CD14-positive monocyte (primary cell): ENCODE results near the gene KLHL3. TPM values are rescaled to one million over a fixed set of nuclear protein-coding genes. Genes with fewer than 3 reads are reported as not detected.

Source experiments
- DNase-seq, 3 donors: peaks; one replicate each; pipeline ENCODE4 v3.0.0-alpha.2; 2011 to 2022
- H2AFZ ChIP-seq: 2 replicates; pipeline ENCODE4 v1.6.0; 2012; ENCODE audit warnings: mild to moderate bottlenecking, low read depth, low read length, inconsistent platforms; ENCODE audit not compliant: insufficient read depth, poor library complexity, severe bottlenecking
- H3K27ac ChIP-seq, 2 donors: 1 replicate in 1 of 2; 2 replicates in 1 of 2; pipeline ENCODE4 v1.5.1; 2012 to 2013; ENCODE audit warnings: low read length in 2 of 2, control low read depth in 1 of 2, inconsistent platforms in 1 of 2, low read depth in 1 of 2, mild to moderate bottlenecking in 1 of 2
- H3K27me3 ChIP-seq, 2 donors: one replicate each; pipeline versions ENCODE4 v1.6.0 to v1.6.1; 2011 to 2013; ENCODE audit warnings: low read length in 2 of 2; ENCODE audit not compliant: control insufficient read depth in 2 of 2, insufficient read depth in 2 of 2
- H3K36me3 ChIP-seq, 2 donors: replicated peaks in 1 of 2; 1 replicate in 1 of 2; 2 replicates in 1 of 2; pipeline versions ENCODE4 v1.5.1 to v1.6.1; 2012 to 2013; ENCODE audit warnings: low read length in 2 of 2, control low read depth in 1 of 2, inconsistent platforms in 1 of 2, mild to moderate bottlenecking in 1 of 2; ENCODE audit not compliant: insufficient read depth in 2 of 2, control insufficient read depth in 1 of 2
- H3K4me1 ChIP-seq, 2 donors: 1 replicate in 1 of 2; 2 replicates in 1 of 2; pipeline versions ENCODE4 v1.5.1 to v1.6.1; 2012 to 2013; ENCODE audit warnings: low read length in 2 of 2, control low read depth in 1 of 2, inconsistent platforms in 1 of 2, mild to moderate bottlenecking in 1 of 2, moderate library complexity in 1 of 2; ENCODE audit not compliant: insufficient read depth in 2 of 2, control insufficient read depth in 1 of 2
- H3K4me2 ChIP-seq: replicated peaks from 2 replicates; pipeline ENCODE3; 2012; ENCODE audit warnings: low read length, moderate library complexity, mild to moderate bottlenecking; ENCODE audit not compliant: poor library complexity, severe bottlenecking; ENCODE audit errors: extremely low read depth
- H3K4me3 ChIP-seq, 3 experiments: fragments of 200-600 bp in 1 of 3; sonication (generic) in 1 of 3; replicated peaks in 1 of 3; 1 replicate in 2 of 3; 2 replicates in 1 of 3; pipeline ENCODE4 v1.5.1; 2011 to 2013; ENCODE audit warnings: low read length in 3 of 3, mild to moderate bottlenecking in 3 of 3, control low read depth in 2 of 3, low read depth in 2 of 3, inconsistent platforms in 1 of 3, moderate library complexity in 1 of 3
- H3K79me2 ChIP-seq: 2 replicates; pipeline ENCODE4 v1.6.0; 2012; ENCODE audit warnings: mild to moderate bottlenecking, control low read depth, inconsistent platforms, low read length, moderate library complexity; ENCODE audit not compliant: insufficient read depth
- H3K9ac ChIP-seq: 2 replicates; pipeline ENCODE4 v1.6.0; 2017; ENCODE audit warnings: low read length, mild to moderate bottlenecking; ENCODE audit not compliant: insufficient read depth, poor library complexity, severe bottlenecking
- H3K9me3 ChIP-seq, 2 donors: replicated peaks in 1 of 2; 1 replicate in 1 of 2; 2 replicates in 1 of 2; pipeline versions ENCODE4 v1.5.1 to v1.6.1; 2012 to 2013; ENCODE audit warnings: low read length in 2 of 2, control low read depth in 1 of 2; ENCODE audit not compliant: control insufficient read depth in 1 of 2, insufficient read depth in 1 of 2
- H4K20me1 ChIP-seq: 2 replicates; pipeline ENCODE4 v1.6.0; 2012; ENCODE audit warnings: mild to moderate bottlenecking, low read length, control low read depth, moderate library complexity; ENCODE audit not compliant: insufficient read depth
- H3K27ac Mint-ChIP-seq, 7 donors: one replicate each; pipeline ENCODE4 v1.8.0; 2020; ENCODE audit warnings: mild to moderate bottlenecking in 7 of 7, mixed read lengths in 7 of 7, moderate library complexity in 6 of 7, inconsistent platforms in 2 of 7
- H3K27me3 Mint-ChIP-seq, 3 donors: one replicate each; pipeline ENCODE4 v1.8.0; 2021 to 2022; ENCODE audit warnings: low read depth in 3 of 3, mild to moderate bottlenecking in 3 of 3, mixed read lengths in 3 of 3, moderate library complexity in 3 of 3, inconsistent platforms in 1 of 3
- H3K36me3 Mint-ChIP-seq, 2 donors: one replicate each; pipeline ENCODE4 v1.8.0; 2020; ENCODE audit warnings: mixed read lengths in 2 of 2, inconsistent platforms in 1 of 2, mild to moderate bottlenecking in 1 of 2
- H3K4me1 Mint-ChIP-seq: one replicate; pipeline ENCODE4 v1.8.0; 2020; ENCODE audit warnings: mild to moderate bottlenecking, mixed read lengths
- H3K4me3 Mint-ChIP-seq, 2 donors: one replicate each; pipeline ENCODE4 v1.8.0; 2020; ENCODE audit warnings: mild to moderate bottlenecking in 2 of 2, mixed read lengths in 2 of 2, moderate library complexity in 1 of 2
- H3K9me3 Mint-ChIP-seq, 7 donors: one replicate each; pipeline ENCODE4 v1.8.0; 2020 to 2022; ENCODE audit warnings: mixed read lengths in 7 of 7, mild to moderate bottlenecking in 6 of 7, moderate library complexity in 6 of 7, inconsistent platforms in 2 of 7
- CTCF ChIP-seq: fragments of 200-600 bp; IDR thresholded peaks from one replicate; pipeline ENCODE4 v1.8.0; 2022; ENCODE audit warnings: antibody characterized with exemption, mild to moderate bottlenecking
- WGBS: methylation state at CpG from one replicate; pipeline ENCODE4 v1.1.5; 2013; ENCODE audit warnings: missing lambda C conversion rate; ENCODE audit not compliant: insufficient coverage; 5-methylcytosine and 5-hydroxymethylcytosine counted together
- intact Hi-C, 2 donors: fragments of 100-400 bp; cut with micrococcal nuclease; formaldehyde crosslinking; loops; one replicate each; pipeline versions ENCODE4 v1.15.0 to v1.15.1; 2023
- polyA plus RNA-seq, 3 donors: library from polyadenylated mRNA; depleted of rRNA in 1 of 3; unstranded in 2 of 3; stranded (reverse) in 1 of 3; fragments of 300-500 nt in 2 of 3; fragments of >200 nt in 1 of 3; fragmentation: Illumina TruSeq in 2 of 3; gene quantifications; 1 replicate in 2 of 3; 2 replicates in 1 of 3; pipeline ENCODE4 v1.2.3, GENCODE V29; 2012 to 2021
- small RNA-seq: library from RNA; depleted of rRNA; stranded (forward); fragments of <200 nt; gene quantifications from one replicate; pipeline ENCODE3, GENCODE V24; 2012; ENCODE audit warnings: low read depth; ENCODE audit not compliant: insufficient read length

The KLHL3 gene
- polyA plus RNA-seq, 3 donors: 0.71 TPM; not detected in 2

- H3K4me2 ChIP-seq: no peak overlapping the region
- H2AFZ ChIP-seq: no peak overlapping the region
Measured at GRCh38 chr5:137572042-137572695, 163.7 kb downstream of the KLHL3 start.

GRCh38 chr5:137570070-137570469 lies 165.8 kb downstream of the KLHL3 start:
- H3K4me1 ChIP-seq: peaks cover 15 to 26% of the 10 kb centered on the region in 2 donors
- no peaks in the 10 kb centered on the region for H3K79me2 ChIP-seq
- no peak overlapping the region for H3K27ac ChIP-seq
- H2AFZ ChIP-seq: no peak overlapping the region
- H3K4me1 Mint-ChIP-seq: peaks cover 28% of the 10 kb centered on the region
- peaks cover 3 to 5% of the 10 kb centered on the region in 2 donors for H3K36me3 Mint-ChIP-seq
- DNase-seq: no peak
- H3K4me3 Mint-ChIP-seq: peak overlapping the region in 1 of 2 donors; percentile 67
- H3K9me3 Mint-ChIP-seq: peaks cover 0 to 3% (median 0%) of the 10 kb centered on the region in 7 donors
- no peak overlapping the region for H3K27ac Mint-ChIP-seq
- H3K27me3 Mint-ChIP-seq: peaks cover 13 to 17% (median 14%) of the 10 kb centered on the region in 3 donors
- TF ChIP-seq CTCF: no peak
- H3K36me3 ChIP-seq: no peaks in the 10 kb centered on the region
- intact Hi-C loops: no loop called here
- no peaks in the 10 kb centered on the region for H3K27me3 ChIP-seq
- H3K4me2 ChIP-seq: no peak overlapping the region
- no peak overlapping the region for H3K4me3 ChIP-seq
- H4K20me1 ChIP-seq: no peaks in the 10 kb centered on the region
- no peak overlapping the region for H3K9ac ChIP-seq
- no peaks in the 10 kb centered on the region for H3K9me3 ChIP-seq
- WGBS: 95% methylated on average over 4 of the region's 6 CpGs

More at GRCh38 chr5:137572042-137572695, 163.7 kb downstream of the KLHL3 start:
- H3K4me1 Mint-ChIP-seq: peaks cover 21% of the 10 kb centered on the region
- no peaks in the 10 kb centered on the region for H3K36me3 Mint-ChIP-seq
- H3K27me3 Mint-ChIP-seq: peaks cover 8 to 17% (median 13%) of the 10 kb centered on the region in 3 donors
- Histone ChIP-seq H3K9ac (no peak overlapping the region), H3K79me2 (no peaks in the 10 kb centered on the region), H3K27ac (no peak overlapping the region), H3K27me3 (no peaks in the 10 kb centered on the region), H3K4me3 (no peak overlapping the region), H3K36me3 (no peaks in the 10 kb centered on the region), H3K4me1 (peaks cover 9 to 15% of the 10 kb centered on the region in 2 donors), H3K9me3 (no peaks in the 10 kb centered on the region), H4K20me1 (no peaks in the 10 kb centered on the region)
- DNase-seq: no peak
- no peak for TF ChIP-seq CTCF
- H3K27ac Mint-ChIP-seq: no peak overlapping the region
- no peak overlapping the region for H3K4me3 Mint-ChIP-seq
- intact Hi-C loops: no loop called here
- WGBS: 88% methylated on average over 1 of the region's 5 CpGs
- H3K9me3 Mint-ChIP-seq: peaks cover 0 to 2% (median 0%) of the 10 kb centered on the region in 7 donors

Small RNA genes lying within 50 kb of the gene (small RNA-seq; reads per million reads assigned to genes)
- gene MIR874: not detected

Other genes starting within 250 kb of the KLHL3 start
- gene SPOCK1, start 236.8 kb downstream of the KLHL3 start, polyA plus RNA-seq: 1 to 10 TPM; 1.8 to 5.7 (median 2.1) TPM
- 10 to 100 TPM in 2 of 3 donors, 1 to 10 TPM in 1; 8.3 to 15.5 (median 10.8) TPM for gene HNRNPA0, start 18.3 kb upstream of the KLHL3 start, polyA plus RNA-seq
- not detected for gene MYOT, start 131.8 kb upstream of the KLHL3 start, polyA plus RNA-seq
- gene PKD2L2, start 153.4 kb upstream of the KLHL3 start, polyA plus RNA-seq: under 1 TPM in 1 of 3 donors, not detected in 2; 0.08 TPM